Measurements from ENCODE around the gene MYL6B. TPM values are rescaled to one million over a fixed set of nuclear protein-coding genes. Genes with fewer than 3 reads are reported as not detected.

MYL6B gene
- total RNA-seq, 1 experiment from 2014 or later: 66.5 TPM

- intact Hi-C loops (cut with micrococcal nuclease; ENCODE audit: unreplicated experiment): no loop called here
Measured at GRCh38 chr12:56190695-56191155, 38.3 kb downstream of the MYL6B start.

GRCh38 chr12:56192582-56192981, 40.2 kb downstream of the MYL6B start:
- Histone ChIP-seq H3K36me3 (ENCODE audit: control insufficient read depth, insufficient read depth, low read length) (peaks cover 4% of the 10 kb centered on the region; the same call in 1 of the 2 replicates), H3K27me3 (ENCODE audit: control insufficient read depth, insufficient read depth, low read length) (no peaks in the 10 kb centered on the region), H3K4me1 (ENCODE audit: control insufficient read depth, insufficient read depth, low read length) (peaks cover 5% of the 10 kb centered on the region), H3K4me3 (ENCODE audit: low read depth in 2 of 2, low read length in 2 of 2) (no peak overlapping the region), H3K27ac (ENCODE audit: low read length) (no peak overlapping the region), H3K9me3 (ENCODE audit: control insufficient read depth, insufficient read depth, low read depth, low read length) (no peaks in the 10 kb centered on the region)
- intact Hi-C loops (cut with micrococcal nuclease; ENCODE audit: unreplicated experiment): loop anchor here (2.0 kb wide), 1 partner anchor 32 kb away; the partner anchor contains the start of gene NABP2
- CTCF ChIA-PET: interaction anchor here (1.4 kb wide), 1 partner anchor 29 kb away, joined by 3 read pairs; the partner anchor contains the start of gene RNF41
- DNase-seq (ENCODE audit: low read depth, low spot score): no peak
- POLR2A ChIA-PET: interaction anchor here (0.6 kb wide), 1 partner anchor 9 kb away, joined by 3 read pairs; no protein-coding TSS in a partner anchor
- no TSS peak for BruUV-seq (replicated peaks)
- in situ Hi-C loops (cut with HindIII; ENCODE audit: low pct_unique_long_range_greater_than_20kb, low sequenced_read_pairs): no loop called here
- TF ChIP-seq TCF7L2 (IDR thresholded peaks at IDR 0.05; ENCODE audit: low read depth, low read length) (no peak), CTCF (IDR thresholded peaks at IDR 0.05) (no peak), REST (IDR thresholded peaks at IDR 0.05; ENCODE audit: insufficient read depth in 1 of 2, low read depth in 2 of 2, low read length in 1 of 2) (no peak), POLR2AphosphoS5 (IDR thresholded peaks at IDR 0.05; ENCODE audit: low read depth, low read length) (no peak), SIN3A (IDR thresholded peaks at IDR 0.05; ENCODE audit: borderline replicate concordance, insufficient read depth, low read depth, low read length) (no peak)
- ATAC-seq: no peak

More at GRCh38 chr12:56190695-56191155, 38.3 kb downstream of the MYL6B start:
- CTCF ChIA-PET: interaction anchor here (0.6 kb wide), 1 partner anchor 13 kb away, joined by 3 read pairs; no protein-coding TSS in a partner anchor
- Histone ChIP-seq H3K4me1 (ENCODE audit: control insufficient read depth, insufficient read depth, low read length) (peaks cover 12% of the 10 kb centered on the region), H3K36me3 (ENCODE audit: control insufficient read depth, insufficient read depth, low read length) (peaks cover 10% of the 10 kb centered on the region), H3K27ac (ENCODE audit: low read length) (peak overlapping the region; percentile 95), H3K4me3 (ENCODE audit: low read depth in 2 of 2, low read length in 2 of 2) (peak overlapping the region; percentile 68 to 98), H3K27me3 (ENCODE audit: control insufficient read depth, insufficient read depth, low read length) (no peaks in the 10 kb centered on the region), H3K9me3 (ENCODE audit: control insufficient read depth, insufficient read depth, low read depth, low read length) (no peaks in the 10 kb centered on the region)
- POLR2A ChIA-PET: interaction anchor here (0.7 kb wide), 2 partner anchors 35 to 76 kb away, joined by 3 to 9 read pairs; no protein-coding TSS in a partner anchor
- no peak for DNase-seq (ENCODE audit: low read depth, low spot score)
- BruUV-seq (replicated peaks): no TSS peak
- no peak for ATAC-seq
- TF ChIP-seq POLR2AphosphoS5 (IDR thresholded peaks at IDR 0.05; ENCODE audit: low read depth, low read length) (no peak), CTCF (IDR thresholded peaks at IDR 0.05) (no peak)
- in situ Hi-C loops (cut with HindIII; ENCODE audit: low pct_unique_long_range_greater_than_20kb, low sequenced_read_pairs): no loop called here

All from Panc1 (cell line).